Panc1 (cell line): Measurements from ENCODE around the gene IL22RA1.

Experiments
- CTCF ChIP-seq: fragments of 450-650 bp; IDR thresholded peaks from 2 replicates; pipeline ENCODE4 v1.5.1; 2017; ENCODE audit warnings: mild to moderate bottlenecking
- POLR2AphosphoS5 ChIP-seq: IDR thresholded peaks from 2 replicates; pipeline ENCODE4 v1.6.1; 2012; ENCODE audit warnings: mild to moderate bottlenecking, low read depth, low read length, moderate library complexity
- REST ChIP-seq, 2 experiments: IDR thresholded peaks; 2 replicates each; pipeline ENCODE4 v1.6.1; 2011 to 2012; ENCODE audit warnings: low read depth in 2 of 2, control low read depth in 1 of 2, low read length in 1 of 2, mild to moderate bottlenecking in 1 of 2, moderate library complexity in 1 of 2; ENCODE audit not compliant: insufficient read depth in 1 of 2
- SIN3A ChIP-seq: IDR thresholded peaks from 2 replicates; pipeline ENCODE4 v1.6.1; 2012; ENCODE audit warnings: low read depth, mild to moderate bottlenecking, low read length, moderate library complexity, borderline replicate concordance; ENCODE audit not compliant: insufficient read depth
- TCF7L2 ChIP-seq: IDR thresholded peaks from 2 replicates; pipeline ENCODE4 v1.6.1; 2011; ENCODE audit warnings: mild to moderate bottlenecking, low read depth, low read length, inconsistent platforms

- TF ChIP-seq CTCF (no peak), POLR2AphosphoS5 (no peak), SIN3A (no peak), REST (IDR thresholded peaks at IDR 0.05; ENCODE audit: insufficient read depth in 1 of 2, low read depth in 2 of 2, low read length in 1 of 2) (no peak), TCF7L2 (no peak)
These were observed 67.0 kb downstream of the IL22RA1 start for GRCh38 chr1:24075946-24076345.
